ENCODE measurements around the gene COL3A1.

COL3A1 gene

GRCh38 chr2:188976545-188977268, 2.5 kb downstream of the COL3A1 start:
- Mint-ChIP-seq H3K9me3 (no peaks in the 10 kb centered on the region), H3K27ac (peak overlapping the region; percentile 97 to 100 (median 98)), H3K27me3 (ENCODE audit: low read depth) (no peaks in the 10 kb centered on the region), H3K4me3 (peak overlapping the region; percentile 92 to 97 (median 95)), H3K4me1 (peaks cover 46% of the 10 kb centered on the region), H3K36me3 (ENCODE audit: low read depth) (peaks cover 15% of the 10 kb centered on the region)
- peak; percentile 47 to 55 (median 48) for TF ChIP-seq CTCF (IDR thresholded peaks at IDR 0.05; ENCODE audit: unreplicated experiment in 3 of 3)

GRCh38 chr2:188977317-188977716, 3.1 kb downstream of the COL3A1 start:
- Mint-ChIP-seq H3K27me3 (ENCODE audit: low read depth) (no peaks in the 10 kb centered on the region), H3K9me3 (no peaks in the 10 kb centered on the region), H3K27ac (peak overlapping the region; percentile 97 to 100 (median 98)), H3K36me3 (ENCODE audit: low read depth) (peaks cover 16% of the 10 kb centered on the region), H3K4me3 (peak overlapping the region; percentile 92 to 97 (median 95)), H3K4me1 (peaks cover 45% of the 10 kb centered on the region)
- no peak for TF ChIP-seq CTCF (IDR thresholded peaks at IDR 0.05; ENCODE audit: unreplicated experiment in 3 of 3)

GRCh38 chr2:188978291-188979081, 4.3 kb downstream of the COL3A1 start:
- Mint-ChIP-seq H3K36me3 (ENCODE audit: low read depth) (peaks cover 23% of the 10 kb centered on the region), H3K27me3 (ENCODE audit: low read depth) (no peaks in the 10 kb centered on the region), H3K4me3 (peak overlapping the region; percentile 80 to 97 (median 95)), H3K9me3 (no peaks in the 10 kb centered on the region), H3K27ac (peak overlapping the region; percentile 97 to 100 (median 99)), H3K4me1 (peaks cover 44% of the 10 kb centered on the region)
- TF ChIP-seq CTCF (IDR thresholded peaks at IDR 0.05; ENCODE audit: unreplicated experiment in 3 of 3) = peak in 2 of 3 experiments; percentile 7 to 37

GRCh38 chr2:188979187-188980114, 5.3 kb downstream of the COL3A1 start:
- Mint-ChIP-seq H3K9me3 (no peaks in the 10 kb centered on the region), H3K4me3 (peak overlapping the region; percentile 80 to 97 (median 95)), H3K27ac (peak overlapping the region; percentile 97 to 100 (median 99)), H3K27me3 (ENCODE audit: low read depth) (no peaks in the 10 kb centered on the region), H3K36me3 (ENCODE audit: low read depth) (peaks cover 23% of the 10 kb centered on the region), H3K4me1 (peaks cover 42% of the 10 kb centered on the region)
- no peak for TF ChIP-seq CTCF (IDR thresholded peaks at IDR 0.05; ENCODE audit: unreplicated experiment in 3 of 3)

- no peaks in the 10 kb centered on the region for H3K9me3 Mint-ChIP-seq
- no peaks in the 10 kb centered on the region for H3K27me3 Mint-ChIP-seq (ENCODE audit: low read depth)
- H3K27ac Mint-ChIP-seq = peak overlapping the region in 2 of 3 experiments; percentile 74 to 85
- H3K36me3 Mint-ChIP-seq (ENCODE audit: low read depth) = peaks cover 43% of the 10 kb centered on the region
- peak overlapping the region; percentile 19 to 80 (median 71) for H3K4me3 Mint-ChIP-seq
- peaks cover 57% of the 10 kb centered on the region for H3K4me1 Mint-ChIP-seq
- TF ChIP-seq CTCF (IDR thresholded peaks at IDR 0.05; ENCODE audit: unreplicated experiment in 3 of 3) = peak; percentile 26 to 33 (median 27)
These were observed 9.4 kb downstream of the COL3A1 start for GRCh38 chr2:188983427-188984064.
